ENCODE data around the gene NLRC5.

GRCh38 chr16:57067347-57067746 lies 78.0 kb downstream of the NLRC5 start:
- TF ChIP-seq FOXP2 (optimal IDR thresholded peaks at IDR 0.05; ENCODE audit: borderline replicate concordance, extremely low read depth, extremely low read length, insufficient read depth), result no peak
- TF ChIP-seq SIN3A (IDR thresholded peaks at IDR 0.05; ENCODE audit: borderline replicate concordance, insufficient read depth, low read length), result no peak
- TF ChIP-seq REST (IDR thresholded peaks at IDR 0.05; ENCODE audit: insufficient read depth in 1 of 2, low read depth in 2 of 2, low read length in 2 of 2), result no peak
